K562 (cell line): ENCODE results near the gene ARIH1. TPM values are rescaled to one million over a fixed set of nuclear protein-coding genes. Genes with fewer than 3 reads are reported as not detected.

ENCODE experiments used
- ATAC-seq: fragments of 200-7000 bp; cut with Tn5 transposase; 3 replicates; pipeline ENCODE4 v1.9.1; 2020; ENCODE audit warnings: moderate library complexity
- BruUV-seq: library from RNA; stranded (reverse); fragments of 400-500 nt; replicated peaks from 2 replicates; lab custom pipeline; 2021; lab: Mats Ljungman, UMichigan
- CTCF ChIA-PET: fragments of 300-600 bp; formaldehyde crosslinking; extraction: SDS; loops from one replicate; lab custom pipeline; 2021; ENCODE audit warnings: low intra/inter-chr PET ratio; lab: Yijun Ruan, JAX
- POLR2A ChIA-PET: fragments of 300-600, 350-650 bp; sonication (Branson Sonifier 250); formaldehyde crosslinking; extraction: SDS; loops from one replicate; lab custom pipeline; 2021; ENCODE audit warnings: antibody characterized with exemption, inconsistent platforms; lab: Yijun Ruan, JAX
- DNase-seq, 4 experiments: peaks; one replicate each; pipeline versions ENCODE4 v3.0.0 to v3.0.0-alpha.2; 2011 to 2018; ENCODE audit warnings: low spot score in 3 of 4, mixed read lengths in 3 of 4; ENCODE audit errors: extremely low read depth in 1 of 4
- FAIRE-seq: peaks from 2 replicates; lab custom pipeline; 2011; peaks lifted over from hg19 to GRCh38; lab: Jason Lieb, UNC
- H2AFZ ChIP-seq: 2 replicates; pipeline ENCODE4 v1.6.0; 2011; ENCODE audit warnings: low read depth, low read length, control low read depth, inconsistent platforms
- H3K27ac ChIP-seq: fragments of 200-600 bp; 3 replicates; pipeline ENCODE4 v1.8.0; 2011; ENCODE audit warnings: low read depth, mild to moderate bottlenecking, control low read depth, inconsistent platforms, low read length, moderate library complexity, mixed read lengths; ENCODE audit errors: extremely low read depth
- H3K27me3 ChIP-seq, 2 experiments: fragments of 300-600 bp in 1 of 2; 2 replicates in 1 of 2; 3 replicates in 1 of 2; pipeline versions ENCODE4 v1.6.0 to v1.8.0; 2011; ENCODE audit warnings: inconsistent platforms in 2 of 2, low read length in 2 of 2, mild to moderate bottlenecking in 1 of 2, mixed read lengths in 1 of 2, moderate library complexity in 1 of 2; ENCODE audit not compliant: control insufficient read depth in 2 of 2, insufficient read depth in 2 of 2
- H3K36me3 ChIP-seq: fragments of 300-600 bp; 3 replicates; pipeline ENCODE4 v1.8.0; 2011; ENCODE audit warnings: mild to moderate bottlenecking, low read length, inconsistent platforms; ENCODE audit not compliant: control insufficient read depth, insufficient read depth
- H3K4me1 ChIP-seq, 2 experiments: fragments of 200-600 bp in 1 of 2; replicated peaks in 1 of 2; 2 replicates in 1 of 2; 3 replicates in 1 of 2; pipeline versions ENCODE4 v1.5.1 to v1.8.0; 2011; ENCODE audit warnings: inconsistent platforms in 2 of 2, low read length in 2 of 2, mild to moderate bottlenecking in 1 of 2, mixed read lengths in 1 of 2, moderate library complexity in 1 of 2; ENCODE audit not compliant: control insufficient read depth in 2 of 2, insufficient read depth in 2 of 2
- H3K4me2 ChIP-seq: 2 replicates; pipeline ENCODE4 v1.6.1; 2011; ENCODE audit warnings: low read length, control low read depth, inconsistent platforms, mixed read lengths; ENCODE audit not compliant: insufficient read depth
- H3K4me3 ChIP-seq: fragments of 200-600 bp; sonication (generic), shearing (Covaris generic); 2 replicates; pipeline ENCODE4 v1.5.1; 2016; ENCODE audit warnings: control low read depth, inconsistent platforms
- H3K79me2 ChIP-seq: fragments of 200-600 bp; 3 replicates; pipeline ENCODE4 v1.8.0; 2011; ENCODE audit warnings: low read length, inconsistent platforms; ENCODE audit not compliant: control insufficient read depth, insufficient read depth
- H3K9ac ChIP-seq, 2 experiments: 2 replicates each; pipeline versions ENCODE4 v1.6.0 to v1.6.1; 2011; ENCODE audit warnings: low read depth in 2 of 2, low read length in 2 of 2, control low read depth in 1 of 2, inconsistent platforms in 1 of 2, mild to moderate bottlenecking in 1 of 2, mixed read lengths in 1 of 2; ENCODE audit not compliant: insufficient read depth in 1 of 2
- H3K9me1 ChIP-seq: one replicate; pipeline ENCODE4 v1.6.0; 2011; ENCODE audit warnings: inconsistent platforms, mild to moderate bottlenecking, low read length, moderate library complexity; ENCODE audit not compliant: control insufficient read depth, insufficient read depth
- H3K9me3 ChIP-seq: replicated peaks from 2 replicates; pipeline ENCODE4 v1.5.1; 2011; ENCODE audit warnings: low read depth, low read length, inconsistent platforms; ENCODE audit not compliant: control insufficient read depth, insufficient read depth
- H4K20me1 ChIP-seq: replicated peaks from 2 replicates; pipeline ENCODE4 v1.6.1; 2011; ENCODE audit warnings: low read length, inconsistent platforms, mixed read lengths; ENCODE audit not compliant: control insufficient read depth, insufficient read depth
- CEBPB ChIP-seq: fragments of 450-650 bp; IDR thresholded peaks from 2 replicates; pipeline ENCODE4 v1.6.1; 2016; ENCODE audit warnings: missing genetic modification characterization, missing compliant biosample characterization
- CEBPG ChIP-seq, 3 experiments: fragments of 200-800 bp in 1 of 3; sonication (Bioruptor generic) in 1 of 3; sonication (generic) in 1 of 3; formaldehyde crosslinking in 1 of 3; IDR thresholded peaks in 2 of 3; conservative IDR thresholded peaks in 1 of 3; 2 replicates each; pipeline versions ENCODE4 v1.6.1 to v1.8.0; 2016 to 2022; ENCODE audit warnings: missing compliant biosample characterization in 2 of 3, missing genetic modification characterization in 2 of 3, mild to moderate bottlenecking in 1 of 3, missing genetic modification reagents in 1 of 3
- FOS ChIP-seq: IDR thresholded peaks from 3 replicates; pipeline ENCODE4 v1.6.1; 2011; ENCODE audit not compliant: insufficient read length; ENCODE audit errors: extremely low read depth
- FOXK2 ChIP-seq, 2 experiments: fragments of 450-650 bp; IDR thresholded peaks in 1 of 2; conservative IDR thresholded peaks in 1 of 2; 2 replicates each; pipeline ENCODE4 v1.6.1; 2016; ENCODE audit warnings: low read depth in 2 of 2, mild to moderate bottlenecking in 1 of 2
- KLF10 ChIP-seq: fragments of 250-450 bp; sonication (Bioruptor Pico); IDR thresholded peaks from 2 replicates; pipeline ENCODE4 v1.6.1; 2021; ENCODE audit warnings: matching md5 sums
- NUFIP1 ChIP-seq: fragments of 450-650 bp; IDR thresholded peaks from 2 replicates; pipeline ENCODE4 v1.6.1; 2018; ENCODE audit not compliant: partially characterized antibody
- RBFOX2 ChIP-seq: fragments of 200-400 bp; formaldehyde crosslinking; IDR thresholded peaks from 2 replicates; pipeline ENCODE4 v1.6.1; 2017; ENCODE audit warnings: low read depth, mild to moderate bottlenecking, low read length, moderate library complexity
- ZC3H4 ChIP-seq: sonication (generic); formaldehyde crosslinking; IDR thresholded peaks from 2 replicates; pipeline ENCODE4 v1.9.0; 2021; ENCODE audit warnings: missing genetic modification reagents, borderline replicate concordance
- ZSCAN32 ChIP-seq: fragments of 450-650 bp; formaldehyde crosslinking; IDR thresholded peaks from 2 replicates; pipeline ENCODE4 v1.4.0; 2020; ENCODE audit warnings: mild to moderate bottlenecking, moderate library complexity
- WGBS: fragments of 100-300 bp; shearing (Covaris generic); methylation state at CpG from one replicate; pipeline ENCODE4 v1.1.6; 2016; ENCODE audit warnings: low coverage, mixed read lengths; ENCODE audit not compliant: insufficient coverage; ENCODE audit errors: missing lambda C conversion rate; 5-methylcytosine and 5-hydroxymethylcytosine counted together
- in situ Hi-C: fragments of 300-500 bp; cut with MboI; formaldehyde crosslinking; loops from 4 replicates; pipeline ENCODE4 v1.15.0; 2018; ENCODE audit warnings: inconsistent platforms, mixed read lengths
- intact Hi-C: fragments of 100-400 bp; cut with micrococcal nuclease; formaldehyde crosslinking; loops from 2 replicates; pipeline ENCODE4 v1.14.2; 2022
- polyA plus RNA-seq, 8 experiments: library from polyadenylated mRNA; depleted of rRNA in 4 of 8; stranded (reverse) in 5 of 8; unstranded in 3 of 8; fragments of >200 nt; fragmentation: Nextera tagmentation in 2 of 8; fragmentation: Illumina TruSeq in 1 of 8; extraction: Ambion mirVana in 2 of 8; extraction: Trizol in 1 of 8; gene quantifications; 2 replicates each; pipeline versions ENCODE4 v1.2.1 to v1.2.3, GENCODE V29; 2011 to 2014; ENCODE audit warnings: inconsistent platforms in 1 of 8, missing spikeins in 1 of 8
- total RNA-seq, 7 experiments: library from RNA; depleted of rRNA in 6 of 7; stranded (reverse); fragments of >200 nt in 6 of 7; fragmentation: Illumina TruSeq in 2 of 7; extraction: Trizol in 2 of 7; gene quantifications; 2 replicates each; pipeline versions ENCODE4 v1.2.1 to v1.2.3, GENCODE V29; 2011 to 2021; ENCODE audit warnings: low replicate concordance in 1 of 7
- TF ChIP-seq, protein P1 (sequence below): fragments of 250-450 bp; sonication (Bioruptor Pico); IDR thresholded peaks from 2 replicates; pipeline ENCODE4 v1.8.0; 2021; ENCODE audit warnings: moderate library complexity, mild to moderate bottlenecking, inconsistent platforms
- TF ChIP-seq, protein P2 (sequence below), 3 experiments: fragments of 200-800 bp in 1 of 3; fragments of 250-450 bp in 1 of 3; fragments of 450-650 bp in 1 of 3; sonication (Bioruptor Pico) in 1 of 3; sonication (Bioruptor generic) in 1 of 3; formaldehyde crosslinking in 1 of 3; IDR thresholded peaks; 2 replicates each; pipeline versions ENCODE4 v1.6.1 to v1.8.0; 2016 to 2022; ENCODE audit warnings: mild to moderate bottlenecking in 2 of 3, missing genetic modification characterization in 2 of 3, missing compliant biosample characterization in 1 of 3, moderate library complexity in 1 of 3

Gene ARIH1
- total and polyA plus RNA-seq, 9 of the 15 experiments (the other 6 are each of a cell fraction or from before 2014, with no cell fraction given), result 17.7 to 125 (median 31.4) TPM

DNA sequence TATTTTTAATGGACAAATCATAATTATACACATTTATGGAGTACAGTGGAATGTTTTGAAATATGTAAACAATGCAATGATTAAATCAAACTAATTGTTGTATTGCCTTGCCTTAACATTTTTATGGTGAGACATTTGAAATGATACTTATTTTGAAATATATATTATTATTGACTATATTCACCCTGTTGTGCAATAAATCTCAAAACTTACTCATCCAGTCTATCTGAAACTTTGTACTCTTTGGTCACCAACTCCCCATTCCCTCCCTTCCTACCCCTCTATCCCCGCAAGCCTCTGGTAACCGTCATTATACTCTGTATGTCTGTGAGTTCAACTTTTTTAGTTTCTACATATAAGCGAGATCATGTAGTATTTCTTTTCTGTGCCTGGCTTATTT is 105.7 kb downstream of the ARIH1 start:
- H3K79me2 ChIP-seq, result no peaks in the 10 kb centered on the region
- no peaks in the 10 kb centered on the region for H3K9me1 ChIP-seq
- BruUV-seq, result no TSS peak
- H3K4me2 ChIP-seq, result no peak overlapping the region
- ATAC-seq, result no peak
- H3K9me3 ChIP-seq, result no peaks in the 10 kb centered on the region
- TF ChIP-seq KLF10 (CRISPR knock-in tag), result no peak
- TF ChIP-seq RBFOX2, result no peak
- peak; percentile 35; the same call in 1 of the 2 replicates for TF ChIP-seq CEBPB (tag)
- no peak for TF ChIP-seq NUFIP1
- no peak for TF ChIP-seq CEBPG (CRISPR knock-in tag; IDR thresholded peaks at IDR 0.05)
- TF ChIP-seq CEBPG (tag; conservative IDR thresholded peaks at IDR 0.05 in 1 of 2, IDR thresholded peaks at IDR 0.05 in 1 of 2), result peak; percentile 39 to 65; a peak in 3 of 4 replicates
- TF ChIP-seq, all 486 proteins: peak for 2
- H3K4me3 ChIP-seq, result no peak overlapping the region
- H4K20me1 ChIP-seq, result no peaks in the 10 kb centered on the region
- no peak overlapping the region for H2AFZ ChIP-seq
- H3K27ac ChIP-seq, result no peak overlapping the region
- no peak for DNase-seq
- CTCF ChIA-PET, result no interaction called here
- POLR2A ChIA-PET, result no interaction called here
- intact Hi-C loops (loop anchor here (10.0 kb wide), 1 partner anchor 265 kb away; no protein-coding TSS in a partner anchor), in situ Hi-C loops (loop anchor here (10.0 kb wide), 1 partner anchor 235 kb away; no protein-coding TSS in a partner anchor)
- no peak for FAIRE-seq
- H3K9ac ChIP-seq, result no peak overlapping the region
- no peaks in the 10 kb centered on the region for H3K27me3 ChIP-seq
- 91% methylated on average over 3 of the region's 3 CpGs for WGBS
- H3K36me3 ChIP-seq, result peaks cover 71% of the 10 kb centered on the region
- H3K4me1 ChIP-seq, result no peaks in the 10 kb centered on the region

DNA sequence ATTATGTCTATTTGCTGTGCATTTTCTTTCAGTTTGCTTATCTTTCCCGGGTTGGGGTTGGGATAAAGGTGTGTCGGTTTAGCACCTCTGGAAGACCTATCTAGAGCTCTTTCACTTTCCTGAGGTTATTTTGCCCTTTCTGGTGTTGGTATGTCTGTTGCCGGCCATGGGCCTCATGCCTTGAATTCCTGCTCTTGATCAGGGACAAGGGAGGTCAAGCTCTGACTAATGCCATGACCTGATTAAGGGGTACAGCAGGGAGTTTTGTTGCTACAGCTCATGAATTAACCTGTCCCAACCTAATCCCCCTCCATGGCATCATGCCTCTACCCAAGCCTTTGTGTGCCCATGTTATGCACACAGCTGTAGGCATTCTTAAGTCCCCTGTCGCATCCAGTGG is 109.9 kb downstream of the ARIH1 start:
- Histone ChIP-seq H3K79me2 (no peaks in the 10 kb centered on the region), H3K9me1 (no peaks in the 10 kb centered on the region), H3K4me3 (no peak overlapping the region), H3K4me1 (no peaks in the 10 kb centered on the region), H3K9me3 (no peaks in the 10 kb centered on the region), H3K36me3 (peaks cover 65% of the 10 kb centered on the region), H3K4me2 (no peak overlapping the region), H3K27me3 (no peaks in the 10 kb centered on the region), H3K9ac (no peak overlapping the region), H3K27ac (no peak overlapping the region), H2AFZ (no peak overlapping the region), H4K20me1 (no peaks in the 10 kb centered on the region)
- intact Hi-C loops, result loop anchor here (10.0 kb wide), 1 partner anchor 269 kb away; no protein-coding TSS in a partner anchor
- no peak for FAIRE-seq
- DNase-seq, result no peak
- WGBS, result 84% methylated on average over 4 of the region's 4 CpGs
- CTCF ChIA-PET, result no interaction called here
- ATAC-seq, result no peak
- no TSS peak for BruUV-seq
- POLR2A ChIA-PET, result interaction anchor here (0.7 kb wide), 1 partner anchor 119 kb away, joined by 3 read pairs; no protein-coding TSS in a partner anchor
- in situ Hi-C loops, result loop anchor here (10.0 kb wide), 1 partner anchor 239 kb away; no protein-coding TSS in a partner anchor
- TF ChIP-seq ZSCAN32 (CRISPR knock-in tag), result no peak
- TF ChIP-seq, protein P1, sequence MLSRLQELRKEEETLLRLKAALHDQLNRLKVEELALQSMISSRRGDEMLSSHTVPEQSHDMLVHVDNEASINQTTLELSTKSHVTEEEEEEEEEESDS, result no peak
- TF ChIP-seq FOS, result no peak
- TF ChIP-seq, protein P2, sequence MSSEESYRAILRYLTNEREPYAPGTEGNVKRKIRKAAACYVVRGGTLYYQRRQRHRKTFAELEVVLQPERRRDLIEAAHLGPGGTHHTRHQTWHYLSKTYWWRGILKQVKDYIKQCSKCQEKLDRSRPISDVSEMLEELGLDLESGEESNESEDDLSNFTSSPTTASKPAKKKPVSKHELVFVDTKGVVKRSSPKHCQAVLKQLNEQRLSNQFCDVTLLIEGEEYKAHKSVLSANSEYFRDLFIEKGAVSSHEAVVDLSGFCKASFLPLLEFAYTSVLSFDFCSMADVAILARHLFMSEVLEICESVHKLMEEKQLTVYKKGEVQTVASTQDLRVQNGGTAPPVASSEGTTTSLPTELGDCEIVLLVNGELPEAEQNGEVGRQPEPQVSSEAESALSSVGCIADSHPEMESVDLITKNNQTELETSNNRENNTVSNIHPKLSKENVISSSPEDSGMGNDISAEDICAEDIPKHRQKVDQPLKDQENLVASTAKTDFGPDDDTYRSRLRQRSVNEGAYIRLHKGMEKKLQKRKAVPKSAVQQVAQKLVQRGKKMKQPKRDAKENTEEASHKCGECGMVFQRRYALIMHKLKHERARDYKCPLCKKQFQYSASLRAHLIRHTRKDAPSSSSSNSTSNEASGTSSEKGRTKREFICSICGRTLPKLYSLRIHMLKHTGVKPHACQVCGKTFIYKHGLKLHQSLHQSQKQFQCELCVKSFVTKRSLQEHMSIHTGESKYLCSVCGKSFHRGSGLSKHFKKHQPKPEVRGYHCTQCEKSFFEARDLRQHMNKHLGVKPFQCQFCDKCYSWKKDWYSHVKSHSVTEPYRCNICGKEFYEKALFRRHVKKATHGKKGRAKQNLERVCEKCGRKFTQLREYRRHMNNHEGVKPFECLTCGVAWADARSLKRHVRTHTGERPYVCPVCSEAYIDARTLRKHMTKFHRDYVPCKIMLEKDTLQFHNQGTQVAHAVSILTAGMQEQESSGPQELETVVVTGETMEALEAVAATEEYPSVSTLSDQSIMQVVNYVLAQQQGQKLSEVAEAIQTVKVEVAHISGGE (CRISPR knock-in tag; IDR thresholded peaks at IDR 0.05), result no peak
- TF ChIP-seq FOXK2 (conservative IDR thresholded peaks at IDR 0.05 in 1 of 2, IDR thresholded peaks at IDR 0.05 in 1 of 2; ENCODE audit: low read depth in 2 of 2), result no peak
- no peak for TF ChIP-seq ZC3H4 (CRISPR knock-in tag)
